ENCODE data around the gene INPP4A.
A peak's percentile ranks its signal among the peaks of the same experiment; 100 is the strongest.
"Not testable (repeated sequence)": the region's sequence is repeated elsewhere in the genome, so short reads cannot be mapped to it uniquely, and the experiment has no call there.

The INPP4A gene

GRCh38 chr2:98444436-98445176 lies at the start of gene INPP4A:
Gene INPP4A, plus strand, starts transcription at chr2:98444858. Its CDS starts 75,191 bp downstream, at chr2:98520049.
- peak; percentile 21 to 55 for DNase-seq

GRCh38 chr2:98395977-98396376 lies 48.7 kb upstream of the INPP4A start:
- no peak for DNase-seq

- no peak for DNase-seq
Observed at GRCh38 chr2:98396745-98397355, 47.8 kb upstream of the INPP4A start.

GRCh38 chr2:98399140-98399539 lies 45.5 kb upstream of the INPP4A start:
- DNase-seq = no peak

- DNase-seq = no peak
Observed at GRCh38 chr2:98403878-98404277, 40.8 kb upstream of the INPP4A start.

GRCh38 chr2:98404556-98405250 lies 40.0 kb upstream of the INPP4A start:
- no peak for DNase-seq

GRCh38 chr2:98405301-98405700 lies 39.4 kb upstream of the INPP4A start:
- DNase-seq = no peak

- no peak for DNase-seq
Observed at GRCh38 chr2:98408155-98408554, 36.5 kb upstream of the INPP4A start.

GRCh38 chr2:98412751-98413458 lies 31.8 kb upstream of the INPP4A start:
- peak in 1 of 2 donors; percentile 74 for DNase-seq

- not testable (repeated sequence) for DNase-seq
Observed at GRCh38 chr2:98414246-98414645, 30.4 kb upstream of the INPP4A start.

- DNase-seq = not testable (repeated sequence)
Observed at GRCh38 chr2:98415719-98416248, 28.9 kb upstream of the INPP4A start.

GRCh38 chr2:98416383-98417159 lies 28.1 kb upstream of the INPP4A start:
- DNase-seq = no peak

GRCh38 chr2:98419544-98419943 lies 25.1 kb upstream of the INPP4A start:
- no peak for DNase-seq

- DNase-seq = no peak
Observed at GRCh38 chr2:98419977-98420725, 24.5 kb upstream of the INPP4A start.

- DNase-seq = no peak
Observed at GRCh38 chr2:98422449-98422848, 22.2 kb upstream of the INPP4A start.

- no peak for DNase-seq
Observed at GRCh38 chr2:98426771-98427170, 17.9 kb upstream of the INPP4A start.

GRCh38 chr2:98432145-98432544 lies 12.5 kb upstream of the INPP4A start:
- DNase-seq = no peak

GRCh38 chr2:98433363-98433964 lies 11.2 kb upstream of the INPP4A start:
- no peak for DNase-seq

GRCh38 chr2:98434492-98434891 lies 10.2 kb upstream of the INPP4A start:
- DNase-seq = no peak

GRCh38 chr2:98435670-98436069 lies 9.0 kb upstream of the INPP4A start:
- DNase-seq = not testable (repeated sequence)

GRCh38 chr2:98436734-98437133 lies 7.9 kb upstream of the INPP4A start:
- DNase-seq = no peak

Data from bone marrow (tissue), 2 donors.